Measurements from ENCODE around the gene MCHR2.
"Not testable (repeated sequence)": the region's sequence is repeated elsewhere in the genome, so short reads cannot be mapped to it uniquely, and the experiment has no call there.

The MCHR2 gene

GRCh38 chr6:99993533-99994251 lies at the start of gene MCHR2:
Gene MCHR2, minus strand, starts transcription at chr6:99994223. Its CDS starts 38,076 bp downstream, at chr6:99956147.
- DNase-seq (ENCODE audit: low spot score) = no peak

GRCh38 chr6:100038546-100038945 lies 44.5 kb upstream of the MCHR2 start:
- DNase-seq (ENCODE audit: low spot score) = not testable (repeated sequence)

- DNase-seq (ENCODE audit: low spot score) = no peak
Observed at GRCh38 chr6:100035873-100036653, 42.0 kb upstream of the MCHR2 start.

- no peak for DNase-seq (ENCODE audit: low spot score)
Observed at GRCh38 chr6:100023798-100024197, 29.8 kb upstream of the MCHR2 start.

DNA sequence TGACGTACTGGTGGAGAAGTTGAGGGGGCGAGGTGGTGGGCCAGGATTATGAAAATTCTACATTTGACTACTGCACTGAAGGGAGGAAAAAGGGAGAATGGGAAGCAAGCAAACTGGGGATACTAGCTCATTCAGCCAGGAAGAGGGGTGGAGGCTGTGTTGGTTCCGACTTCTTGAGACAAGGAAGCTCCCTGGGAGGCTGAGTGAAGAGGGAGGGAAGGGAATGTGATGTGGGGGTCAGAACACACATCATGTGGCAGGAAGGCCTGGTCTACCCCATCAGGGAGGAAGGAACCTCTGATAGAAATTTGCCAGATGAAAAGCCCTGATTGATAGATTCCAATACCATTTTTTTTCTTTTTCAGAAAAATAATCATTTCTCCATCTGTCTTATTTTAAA lies 28.8 kb upstream of the MCHR2 start:
- no peak for DNase-seq (ENCODE audit: low spot score)

DNA sequence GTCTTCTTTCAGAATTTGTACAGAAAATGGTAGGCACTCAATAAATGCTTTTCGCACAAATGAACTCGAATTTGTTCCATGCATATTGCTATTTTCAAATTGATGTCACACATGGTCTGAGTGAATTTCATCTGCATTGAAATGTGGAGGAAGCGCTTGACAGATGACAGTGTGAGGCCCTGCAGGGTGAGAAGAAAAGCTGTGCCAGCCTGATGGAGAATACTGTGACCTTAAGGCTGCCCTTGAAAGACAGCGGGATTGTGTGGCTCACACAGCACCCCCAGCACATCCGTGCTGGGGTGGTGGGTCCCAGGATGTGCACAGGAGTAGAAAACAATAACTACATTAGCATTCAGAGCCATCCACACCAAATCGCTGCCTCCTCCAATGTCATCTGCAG lies 14.8 kb upstream of the MCHR2 start:
- no peak for DNase-seq (ENCODE audit: low spot score)

DNA sequence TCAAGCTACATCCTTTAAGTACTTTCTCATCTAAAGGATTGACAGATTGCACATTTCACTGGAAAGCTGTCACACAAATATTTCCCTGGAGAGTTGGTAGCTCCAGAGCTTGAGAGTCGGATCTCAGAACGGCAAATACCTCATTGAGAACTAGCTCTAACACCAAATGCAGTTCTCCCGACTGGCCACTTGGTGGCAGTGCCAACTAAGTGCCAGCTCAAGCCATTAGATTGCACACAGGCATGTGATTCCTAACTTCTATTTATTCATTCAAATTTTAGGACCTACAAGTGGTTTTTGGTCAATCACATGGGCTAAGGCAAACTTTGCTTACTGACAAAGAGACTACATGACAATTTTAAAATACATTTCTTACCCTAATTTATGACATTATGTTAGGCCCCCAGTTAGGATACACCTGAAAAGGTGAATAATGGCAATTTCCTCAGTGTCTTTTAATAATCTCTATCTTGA lies 7.9 kb upstream of the MCHR2 start:
- peak; percentile 45 for DNase-seq (ENCODE audit: low spot score)

DNA sequence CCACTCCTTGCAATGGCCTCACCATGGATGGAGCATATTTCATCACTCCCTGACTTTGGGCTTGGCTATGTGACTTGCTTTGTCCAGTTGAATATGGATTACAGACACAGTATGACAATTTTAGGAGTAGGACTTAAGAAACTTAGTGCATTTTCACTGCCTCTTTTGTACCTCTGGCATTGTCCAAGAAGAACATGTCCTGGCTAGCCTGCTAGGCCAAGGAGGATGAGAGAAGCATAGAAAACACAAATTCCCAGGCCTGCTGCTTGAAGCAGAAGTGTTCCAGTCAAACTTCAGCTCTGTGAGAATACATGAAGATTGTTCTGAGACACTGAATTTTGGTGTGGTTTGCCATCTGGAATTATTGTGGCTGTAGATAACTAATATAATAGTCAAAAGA lies 3.1 kb upstream of the MCHR2 start:
- no peak for DNase-seq (ENCODE audit: low spot score)

- no peak for DNase-seq (ENCODE audit: low spot score)
Observed at GRCh38 chr6:99995916-99996315, 1.9 kb upstream of the MCHR2 start.

DNA sequence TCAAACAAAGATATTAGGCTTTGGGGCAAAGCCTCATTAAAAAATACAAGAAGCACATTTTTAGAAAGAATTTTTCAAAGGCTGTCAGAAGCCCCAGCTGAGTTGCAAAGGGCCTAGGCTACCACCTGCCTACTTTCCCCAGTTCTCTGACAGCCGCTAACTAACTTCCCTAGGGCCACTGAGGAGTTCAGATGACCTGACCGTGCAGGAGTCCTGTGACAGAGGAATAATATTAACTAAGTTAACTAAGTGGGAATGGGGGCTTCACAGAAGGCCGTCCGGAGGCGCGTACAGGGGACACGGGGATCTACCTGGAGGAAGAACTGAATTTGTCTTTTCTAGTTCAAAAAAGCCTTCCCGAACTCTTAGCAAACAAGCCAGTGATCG lies 884 bp downstream of the MCHR2 start:
- DNase-seq (ENCODE audit: low spot score) = no peak

DNA sequence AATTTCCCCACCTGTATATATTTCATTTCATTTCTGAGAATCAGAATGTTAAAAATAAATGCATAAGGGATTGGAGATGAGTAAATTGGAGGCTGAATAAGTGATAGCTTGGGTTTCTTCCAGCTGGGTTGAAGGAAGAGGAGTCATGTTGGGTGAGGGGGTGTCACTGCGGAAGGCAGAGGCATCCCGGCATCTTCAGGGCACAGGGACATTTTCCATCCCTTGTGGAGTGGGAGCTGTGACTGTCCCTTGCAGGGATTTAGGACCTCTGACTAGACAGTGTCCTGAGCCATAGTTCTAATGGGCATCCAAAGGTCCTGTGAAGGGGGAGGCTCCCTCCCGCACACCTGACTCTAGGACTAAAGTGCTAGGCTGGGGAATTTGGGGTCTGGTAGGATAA lies 2.1 kb downstream of the MCHR2 start:
- no peak for DNase-seq (ENCODE audit: low spot score)

- no peak for DNase-seq (ENCODE audit: low spot score)
Observed at GRCh38 chr6:99980741-99981140, 13.3 kb downstream of the MCHR2 start.

GRCh38 chr6:99979953-99980352 lies 14.1 kb downstream of the MCHR2 start:
- no peak for DNase-seq (ENCODE audit: low spot score)

DNA sequence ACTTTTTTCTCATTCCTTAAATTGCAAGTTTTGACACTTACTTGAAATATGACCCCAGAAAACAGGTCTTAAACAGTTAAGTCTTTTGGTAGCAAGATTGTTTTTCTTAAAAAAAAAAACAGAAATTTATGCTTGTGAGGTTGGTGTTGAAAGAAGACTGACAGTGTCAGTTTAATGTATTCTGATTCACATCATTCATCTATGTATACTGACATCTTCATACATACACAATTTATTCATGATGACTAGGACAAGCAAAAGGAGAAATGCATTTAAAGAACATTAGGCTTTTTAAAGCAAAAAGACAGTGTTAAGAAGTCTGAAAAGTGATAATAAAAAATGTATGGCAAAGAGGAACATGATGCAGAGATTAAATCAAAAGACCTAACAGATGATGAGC lies 27.0 kb downstream of the MCHR2 start:
- no peak for DNase-seq (ENCODE audit: low spot score)

- DNase-seq (ENCODE audit: low spot score) = no peak
Observed at GRCh38 chr6:99960027-99960426, 34.0 kb downstream of the MCHR2 start.

DNA sequence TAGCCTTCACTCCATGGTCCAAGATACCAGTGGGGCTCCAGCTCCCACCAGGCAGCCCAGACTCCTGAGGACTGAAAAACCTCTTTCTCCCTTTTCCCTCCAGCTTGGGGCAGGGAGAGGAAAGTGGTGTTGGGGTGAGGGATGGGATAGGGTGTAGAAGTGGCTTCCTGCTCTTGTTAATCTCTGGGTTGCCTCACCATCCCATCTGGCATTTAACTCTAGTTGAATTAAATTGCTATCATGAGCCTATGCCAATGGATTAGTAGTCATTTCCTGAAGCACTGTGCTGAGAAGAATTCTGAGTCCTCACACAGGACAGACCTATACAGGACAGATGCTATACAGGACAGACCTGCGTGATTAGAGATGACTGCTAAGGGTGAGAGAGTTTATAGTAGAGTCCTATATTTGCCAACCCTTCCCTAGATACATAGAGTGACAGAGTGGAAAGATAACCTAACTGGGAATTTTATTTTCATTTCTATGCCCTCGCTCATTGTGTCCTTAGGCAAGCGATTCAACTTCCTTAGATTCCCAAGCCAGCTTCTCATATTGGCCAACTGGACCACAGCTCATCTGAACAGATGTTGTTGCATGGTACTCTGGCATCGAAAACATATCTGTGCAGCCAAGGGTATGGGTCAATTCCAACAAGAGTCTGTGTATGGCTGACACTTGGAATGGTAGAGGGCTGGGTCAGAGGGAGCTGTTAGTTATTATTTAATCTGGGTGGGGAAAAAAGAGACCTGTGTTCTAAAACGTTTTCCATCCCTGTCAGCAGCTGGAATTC lies 42.8 kb downstream of the MCHR2 start:
- no peak for DNase-seq (ENCODE audit: low spot score)

- DNase-seq (ENCODE audit: low spot score) = no peak
Observed at GRCh38 chr6:99946005-99946404, 48.0 kb downstream of the MCHR2 start.

DNA sequence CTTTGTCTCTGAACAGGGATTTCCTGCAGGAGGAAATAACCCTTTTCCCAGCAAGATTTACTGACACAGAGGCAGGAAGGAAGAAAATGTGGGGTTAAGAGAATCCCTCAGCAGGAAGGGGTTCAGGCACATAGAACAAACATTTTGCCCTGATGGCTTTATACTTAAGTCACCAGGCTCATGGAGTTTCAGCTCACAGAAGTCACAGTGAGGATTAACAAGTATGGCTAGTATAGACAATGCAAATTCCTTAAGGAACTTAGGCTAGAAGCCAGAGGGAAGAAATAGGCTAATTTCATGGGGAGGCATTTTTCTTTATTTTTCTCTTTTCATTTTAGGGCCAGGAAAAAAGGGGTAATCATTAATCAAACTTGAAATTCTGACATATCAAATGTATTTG lies 50.2 kb downstream of the MCHR2 start:
- DNase-seq (ENCODE audit: low spot score) = no peak

GRCh38 chr6:99940582-99940981 lies 53.4 kb downstream of the MCHR2 start:
- no peak for DNase-seq (ENCODE audit: low spot score)

GRCh38 chr6:99933129-99933528 lies 60.9 kb downstream of the MCHR2 start:
- DNase-seq (ENCODE audit: low spot score) = peak; percentile 2

DNA sequence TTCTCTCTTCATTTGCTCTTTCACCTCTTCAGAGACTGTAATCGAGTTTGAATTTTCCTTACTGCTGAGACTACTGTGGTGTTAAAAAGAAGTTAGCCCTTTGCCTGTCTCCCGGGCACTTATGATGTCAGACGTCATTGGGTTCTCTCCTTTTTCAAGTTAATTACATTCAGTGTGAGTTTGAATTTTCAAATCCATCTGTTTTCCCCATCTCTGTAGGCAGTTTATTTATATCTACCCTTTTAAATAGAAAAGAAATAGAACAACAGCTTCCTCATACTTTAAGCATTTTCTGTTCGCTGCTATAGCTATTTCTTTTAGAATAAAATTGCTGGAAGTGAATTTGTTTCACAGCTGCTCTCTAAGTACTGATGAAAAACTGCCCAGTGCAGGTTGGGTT lies 81.4 kb downstream of the MCHR2 start:
- no peak for DNase-seq (ENCODE audit: low spot score)

DNA sequence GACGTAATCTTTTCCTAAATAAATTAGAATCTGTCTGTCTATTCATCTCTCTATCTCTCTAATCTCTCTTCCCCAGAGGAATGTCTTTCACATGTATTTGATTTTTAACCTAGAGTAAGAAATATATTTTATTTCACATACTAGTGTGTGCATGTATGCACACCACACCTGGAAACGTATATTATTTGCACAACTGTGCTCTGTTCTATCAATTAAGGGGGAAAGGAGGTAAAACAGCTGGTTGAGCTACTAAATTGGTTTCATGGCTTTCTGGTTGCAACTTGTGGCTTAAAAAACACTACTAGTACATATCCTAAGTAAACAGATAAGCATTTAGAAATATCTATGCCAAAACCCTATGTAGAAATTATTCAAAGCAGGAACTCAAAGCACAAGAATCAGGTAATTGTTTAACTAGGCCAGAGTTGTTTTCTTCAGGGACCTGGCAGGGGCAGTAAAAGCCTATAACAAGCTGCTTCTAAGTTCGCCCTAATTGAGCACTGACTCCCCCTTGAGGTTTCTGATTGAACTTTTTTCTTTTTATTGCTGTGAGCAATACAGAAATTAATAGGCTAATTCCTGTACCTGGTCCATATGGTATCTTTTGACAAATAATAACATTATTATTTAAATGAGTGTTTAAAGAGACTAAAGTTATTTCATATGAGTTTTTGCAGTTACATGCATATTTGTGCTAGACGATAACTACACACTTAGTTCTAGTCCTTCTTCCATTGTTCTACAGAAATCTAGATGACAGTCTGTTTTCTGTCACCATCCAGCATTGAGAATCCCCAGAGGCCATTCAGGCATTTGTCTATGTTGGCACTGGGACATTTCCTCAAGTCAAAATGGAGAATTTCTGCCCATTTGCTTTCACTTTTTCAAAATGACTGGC lies 88.6 kb downstream of the MCHR2 start:
- DNase-seq (ENCODE audit: low spot score) = no peak
